ENCODE data around the gene ZBTB18.

DNA sequence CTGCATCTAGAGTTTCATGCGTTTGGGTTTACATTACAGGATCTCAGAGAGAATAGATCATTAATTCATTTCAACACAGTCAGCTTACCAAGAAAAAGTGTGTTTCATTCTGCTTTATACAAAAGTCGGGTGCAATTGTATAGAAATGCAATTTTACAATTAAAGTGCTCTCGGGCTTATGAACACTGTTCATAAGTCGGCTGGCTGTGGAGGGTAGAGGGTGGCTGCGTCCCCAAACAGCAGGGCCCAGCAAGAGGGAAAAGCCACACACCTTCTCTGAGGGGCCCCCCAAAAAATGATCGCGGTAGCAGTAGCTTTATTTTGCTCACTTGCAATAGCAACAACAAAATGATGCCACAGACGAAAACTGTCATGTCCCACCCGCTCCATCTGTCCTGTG, 13.8 kb upstream of the ZBTB18 start:
- TF ChIP-seq, protein P1, sequence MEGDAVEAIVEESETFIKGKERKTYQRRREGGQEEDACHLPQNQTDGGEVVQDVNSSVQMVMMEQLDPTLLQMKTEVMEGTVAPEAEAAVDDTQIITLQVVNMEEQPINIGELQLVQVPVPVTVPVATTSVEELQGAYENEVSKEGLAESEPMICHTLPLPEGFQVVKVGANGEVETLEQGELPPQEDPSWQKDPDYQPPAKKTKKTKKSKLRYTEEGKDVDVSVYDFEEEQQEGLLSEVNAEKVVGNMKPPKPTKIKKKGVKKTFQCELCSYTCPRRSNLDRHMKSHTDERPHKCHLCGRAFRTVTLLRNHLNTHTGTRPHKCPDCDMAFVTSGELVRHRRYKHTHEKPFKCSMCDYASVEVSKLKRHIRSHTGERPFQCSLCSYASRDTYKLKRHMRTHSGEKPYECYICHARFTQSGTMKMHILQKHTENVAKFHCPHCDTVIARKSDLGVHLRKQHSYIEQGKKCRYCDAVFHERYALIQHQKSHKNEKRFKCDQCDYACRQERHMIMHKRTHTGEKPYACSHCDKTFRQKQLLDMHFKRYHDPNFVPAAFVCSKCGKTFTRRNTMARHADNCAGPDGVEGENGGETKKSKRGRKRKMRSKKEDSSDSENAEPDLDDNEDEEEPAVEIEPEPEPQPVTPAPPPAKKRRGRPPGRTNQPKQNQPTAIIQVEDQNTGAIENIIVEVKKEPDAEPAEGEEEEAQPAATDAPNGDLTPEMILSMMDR (IDR thresholded peaks at IDR 0.05) = no peak
- TF ChIP-seq POLR2A (IDR thresholded peaks at IDR 0.05) = no peak
- no peak for TF ChIP-seq EP300 (IDR thresholded peaks at IDR 0.05)
